Measurements from ENCODE around the gene PCBP4. TPM values are rescaled to one million over a fixed set of nuclear protein-coding genes. Genes with fewer than 3 reads are reported as not detected.
"Not testable (repeated sequence)": the region's sequence is repeated elsewhere in the genome, so short reads cannot be mapped to it uniquely, and the experiment has no call there.

The PCBP4 gene
- total RNA-seq, 1 experiment from 2014 or later = 48.8 TPM

DNA sequence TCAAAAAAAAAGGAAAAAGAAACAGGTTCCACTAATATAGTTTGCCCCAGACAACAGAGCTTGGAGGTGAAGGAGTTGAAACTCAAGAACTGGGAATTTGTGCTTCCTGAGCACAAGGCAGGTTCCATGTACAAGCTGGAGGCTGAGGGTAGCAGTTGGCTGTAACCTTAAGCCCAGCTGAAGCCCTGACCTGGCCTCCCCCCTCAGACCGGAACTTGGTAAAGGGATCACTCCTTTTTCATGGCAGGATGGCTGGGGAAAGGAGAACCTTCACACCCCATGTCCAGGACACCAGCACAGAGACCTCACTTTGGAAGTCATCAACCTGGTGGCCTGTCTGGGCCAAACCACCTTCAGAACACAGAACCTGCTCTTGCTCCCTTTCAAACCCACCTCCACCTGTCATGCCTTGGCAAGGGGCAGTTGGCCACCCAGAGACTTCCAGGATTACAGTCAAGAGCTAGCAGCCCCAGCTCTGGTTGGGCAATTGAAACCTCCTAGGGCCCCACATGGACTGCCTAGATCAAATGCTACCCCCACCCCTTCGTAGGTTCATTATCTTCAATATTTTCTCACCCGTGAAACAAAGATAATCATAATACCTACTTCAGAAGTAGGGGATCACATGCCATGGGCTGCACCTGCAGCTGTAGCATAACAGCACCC lies 24.9 kb upstream of the PCBP4 start:
- H3K27ac ChIP-seq (ENCODE audit: low read depth, low read length) = peak overlapping the region; percentile 53

DNA sequence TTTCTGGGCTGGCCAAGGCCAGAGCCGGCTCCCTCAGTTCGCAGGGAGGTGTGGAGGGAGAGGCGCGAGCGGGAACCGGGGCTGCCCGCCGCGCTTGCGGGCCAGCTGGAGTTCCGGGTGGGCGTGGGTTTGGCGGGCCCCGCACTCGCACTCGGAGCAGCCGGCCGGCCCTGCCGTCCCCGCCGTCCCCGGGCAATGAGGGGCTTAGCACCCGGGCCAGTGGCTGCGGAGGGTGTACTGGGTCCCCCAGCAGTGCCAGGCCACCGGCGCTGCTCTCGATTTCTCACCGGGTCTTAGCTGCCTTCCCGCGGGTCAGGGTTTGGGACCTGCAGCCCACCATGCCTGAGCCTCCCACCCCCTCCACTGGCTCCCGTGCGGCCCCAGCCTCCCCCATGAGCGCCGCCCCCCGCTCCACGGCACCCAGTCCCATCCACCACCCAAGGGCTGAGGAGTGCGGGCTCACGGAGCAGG lies 23.3 kb upstream of the PCBP4 start:
- ATAC-seq; H3K9me2 ChIP-seq (ENCODE audit: insufficient read depth); H3K9ac ChIP-seq (ENCODE audit: low read length); BruUV-seq (replicated peaks); intact Hi-C loops (cut with micrococcal nuclease); H2AFZ ChIP-seq (ENCODE audit: low read depth, low read length, poor library complexity, severe bottlenecking); H4K20me1 ChIP-seq (ENCODE audit: insufficient read depth); H3K4me3 ChIP-seq (replicated peaks in 1 of 2; ENCODE audit: low read depth in 1 of 2, low read length in 2 of 2); H3K9me3 ChIP-seq (ENCODE audit: control insufficient read depth in 1 of 2, insufficient read depth in 1 of 2, low read depth in 1 of 2, low read length in 2 of 2); H3K27me3 ChIP-seq (ENCODE audit: insufficient read depth, low read length); DNase-seq (ENCODE audit: low read depth, low spot score); H3K4me2 ChIP-seq (ENCODE audit: low read length); RAD21 ChIA-PET (ENCODE audit: low non-redundant PET in 1 of 2, low total read pairs in 2 of 2, uncharacterized antibody in 2 of 2, unreplicated experiment in 2 of 2): not testable (repeated sequence)
- Histone ChIP-seq H3K4me1 (ENCODE audit: control insufficient read depth in 1 of 2, insufficient read depth in 2 of 2, low read length in 2 of 2) (peaks cover 7 to 42% of the 10 kb centered on the region in 2 experiments), H3K79me2 (ENCODE audit: insufficient read depth, low read length) (peaks cover 27% of the 10 kb centered on the region), H3K36me3 (ENCODE audit: control insufficient read depth in 1 of 2, insufficient read depth in 2 of 2, low read length in 2 of 2) (peaks cover 15 to 29% of the 10 kb centered on the region in 2 experiments), H3K27ac (ENCODE audit: low read depth, low read length) (peak overlapping the region; percentile 26; the same call in 1 of the 2 replicates)
- ChIA-PET POLR2A (interaction anchor here (0.6 to 5.1 kb wide), 9 partner anchors 8 to 424 kb away, joined by 3 to 47 read pairs (median 4); partner anchors contain the start of genes ABHD14B, ACY1, PARP3 and PCBP4), CTCF (interaction anchor here (0.8 to 1.3 kb wide), 2 partner anchors 8 to 15 kb away, joined by 3 to 8 read pairs; partner anchors contain the start of genes ABHD14A and ACY1)

More for the DNA sequence above, 24.9 kb upstream of the PCBP4 start:
- intact Hi-C loops (cut with micrococcal nuclease) = no loop called here
- H3K9ac ChIP-seq (ENCODE audit: low read length) = no peak overlapping the region
- no peaks in the 10 kb centered on the region for H3K9me2 ChIP-seq (ENCODE audit: insufficient read depth)
- ChIA-PET RAD21 (ENCODE audit: low non-redundant PET in 1 of 2, low total read pairs in 2 of 2, uncharacterized antibody in 2 of 2, unreplicated experiment in 2 of 2) (no interaction called here), CTCF (interaction anchor here (1.0 kb wide), 1 partner anchor 10 kb away, joined by 3 read pairs; no protein-coding TSS in a partner anchor), POLR2A (interaction anchor here (0.7 to 5.1 kb wide), 8 partner anchors 9 to 288 kb away, joined by 3 to 47 read pairs (median 3); partner anchors contain the start of genes ABHD14B, ACY1, PARP3 and RRP9)
- no peak for DNase-seq (ENCODE audit: low read depth, low spot score)
- no peak overlapping the region for H3K4me3 ChIP-seq (replicated peaks in 1 of 2; ENCODE audit: low read depth in 1 of 2, low read length in 2 of 2)
- peak overlapping the region; percentile 4; the same call in 1 of the 2 replicates for H3K4me2 ChIP-seq (ENCODE audit: low read length)
- no peaks in the 10 kb centered on the region for H3K27me3 ChIP-seq (ENCODE audit: insufficient read depth, low read length)
- H3K9me3 ChIP-seq (ENCODE audit: control insufficient read depth in 1 of 2, insufficient read depth in 1 of 2, low read depth in 1 of 2, low read length in 2 of 2) = no peaks in the 10 kb centered on the region
- H3K79me2 ChIP-seq (ENCODE audit: insufficient read depth, low read length) = peaks cover 30% of the 10 kb centered on the region
- no peaks in the 10 kb centered on the region; the same call in 1 of the 2 replicates for H4K20me1 ChIP-seq (ENCODE audit: insufficient read depth)
- H3K36me3 ChIP-seq (ENCODE audit: control insufficient read depth in 1 of 2, insufficient read depth in 2 of 2, low read length in 2 of 2) = peaks cover 15 to 29% of the 10 kb centered on the region in 2 experiments
- TF ChIP-seq POLR2A (IDR thresholded peaks at IDR 0.05; ENCODE audit: borderline replicate concordance, extremely low read depth, insufficient read depth, insufficient read length) (peak; percentile 61), SP1 (IDR thresholded peaks at IDR 0.05; ENCODE audit: low read depth) (no peak), POLR2AphosphoS5 (IDR thresholded peaks at IDR 0.05; ENCODE audit: low read depth, low read length) (peak; percentile 70)
- ATAC-seq = 0 out of 2 replicates have a peak, but pooled peaks have one; percentile 3
- no peak overlapping the region for H2AFZ ChIP-seq (ENCODE audit: low read depth, low read length, poor library complexity, severe bottlenecking)
- TSS peak; percentile 64 for BruUV-seq (replicated peaks)
- H3K4me1 ChIP-seq (ENCODE audit: control insufficient read depth in 1 of 2, insufficient read depth in 2 of 2, low read length in 2 of 2) = peaks cover 7 to 34% of the 10 kb centered on the region in 2 experiments
